Measurements from ENCODE around the gene TSHZ2.

TSHZ2 gene

GRCh38 chr20:53383916-53384315 lies 411.8 kb downstream of the TSHZ2 start:
- no peak for DNase-seq (ENCODE audit: low spot score)

- DNase-seq (ENCODE audit: low spot score): no peak
These were observed 412.2 kb downstream of the TSHZ2 start for GRCh38 chr20:53384392-53384791.

- DNase-seq (ENCODE audit: low spot score): no peak
These were observed 414.0 kb downstream of the TSHZ2 start for GRCh38 chr20:53385941-53386767.

- no peak for DNase-seq (ENCODE audit: low spot score)
These were observed 416.0 kb downstream of the TSHZ2 start for GRCh38 chr20:53387983-53388675.

- no peak for DNase-seq (ENCODE audit: low spot score)
These were observed 417.6 kb downstream of the TSHZ2 start for GRCh38 chr20:53389516-53390300.

- DNase-seq (ENCODE audit: low spot score): no peak
These were observed 418.6 kb downstream of the TSHZ2 start for GRCh38 chr20:53390770-53391169.

- no peak for DNase-seq (ENCODE audit: low spot score)
These were observed 422.3 kb downstream of the TSHZ2 start for GRCh38 chr20:53394433-53394832.

- no peak for DNase-seq (ENCODE audit: low spot score)
These were observed 423.2 kb downstream of the TSHZ2 start for GRCh38 chr20:53395188-53395923.

GRCh38 chr20:53399083-53399482 lies 426.9 kb downstream of the TSHZ2 start:
- no peak for DNase-seq (ENCODE audit: low spot score)

GRCh38 chr20:53399592-53400335 lies 427.6 kb downstream of the TSHZ2 start:
- no peak for DNase-seq (ENCODE audit: low spot score)

- no peak for DNase-seq (ENCODE audit: low spot score)
These were observed 430.3 kb downstream of the TSHZ2 start for GRCh38 chr20:53402233-53403005.

GRCh38 chr20:53403029-53403428 lies 430.9 kb downstream of the TSHZ2 start:
- no peak for DNase-seq (ENCODE audit: low spot score)

- no peak for DNase-seq (ENCODE audit: low spot score)
These were observed 433.0 kb downstream of the TSHZ2 start for GRCh38 chr20:53405139-53405538.

GRCh38 chr20:53406580-53406979 lies 434.4 kb downstream of the TSHZ2 start:
- DNase-seq (ENCODE audit: low spot score): no peak

GRCh38 chr20:53408691-53409446 lies 436.7 kb downstream of the TSHZ2 start:
- no peak for DNase-seq (ENCODE audit: low spot score)

- no peak for DNase-seq (ENCODE audit: low spot score)
These were observed 437.2 kb downstream of the TSHZ2 start for GRCh38 chr20:53409447-53409717.

GRCh38 chr20:53411129-53411528 lies 439.0 kb downstream of the TSHZ2 start:
- no peak for DNase-seq (ENCODE audit: low spot score)

GRCh38 chr20:53411891-53412290 lies 439.7 kb downstream of the TSHZ2 start:
- no peak for DNase-seq (ENCODE audit: low spot score)

- DNase-seq (ENCODE audit: low spot score): no peak
These were observed 440.5 kb downstream of the TSHZ2 start for GRCh38 chr20:53412577-53413185.
